Cardiac septum (tissue), 1 donor: ENCODE measurements around the gene UBXN11. TPM values are rescaled to one million over a fixed set of nuclear protein-coding genes. Genes with fewer than 3 reads are reported as not detected.
A peak's percentile ranks its signal among the peaks of the same experiment; 100 is the strongest.
"Not testable (repeated sequence)": the region's sequence is repeated elsewhere in the genome, so short reads cannot be mapped to it uniquely, and the experiment has no call there.

Experiments used
- DNase-seq: peaks from one replicate; pipeline ENCODE4 v3.0.0-alpha.2; 2020; ENCODE audit warnings: low spot score
- intact Hi-C: fragments of 100-400 bp; cut with DNase I; formaldehyde crosslinking; loops from one replicate; pipeline ENCODE4 v1.14.0; 2022
- total RNA-seq: library from RNA; stranded (reverse); fragmentation: NEBNext Ultra II Directional; extraction: Animal tissue kit (Norgen Biotek cat#: 25700); gene quantifications from one replicate; pipeline ENCODE4 v1.2.1, GENCODE V29; 2021
- donor health status: DM: no; HTN: no; CAD: no.

The UBXN11 gene
- total RNA-seq, 1 donor from 2014 or later, result 8.3 TPM

GRCh38 chr1:26315874-26316850, 9.7 kb upstream of the UBXN11 start:
- intact Hi-C loops, result no loop called here
- DNase-seq, result no peak

GRCh38 chr1:26314501-26314900, 8.1 kb upstream of the UBXN11 start:
- DNase-seq, result no peak
- intact Hi-C loops, result no loop called here

GRCh38 chr1:26307966-26308899, 1.8 kb upstream of the UBXN11 start:
- intact Hi-C loops, DNase-seq: not testable (repeated sequence)

GRCh38 chr1:26307363-26307781, 936 bp upstream of the UBXN11 start:
- intact Hi-C loops, result no loop called here
- no peak for DNase-seq

GRCh38 chr1:26305667-26306289, 658 bp downstream of the UBXN11 start:
- DNase-seq, result no peak
- intact Hi-C loops, result no loop called here

- intact Hi-C loops, result no loop called here
- DNase-seq, result no peak
These were observed 3.6 kb downstream of the UBXN11 start for GRCh38 chr1:26302733-26303405.

GRCh38 chr1:26300578-26301275, 5.7 kb downstream of the UBXN11 start:
- DNase-seq, result no peak
- intact Hi-C loops, result no loop called here

GRCh38 chr1:26297791-26298124, 8.7 kb downstream of the UBXN11 start:
- DNase-seq, result no peak
- intact Hi-C loops, result no loop called here

GRCh38 chr1:26297057-26297790, 9.2 kb downstream of the UBXN11 start:
- intact Hi-C loops, result no loop called here
- DNase-seq, result no peak

- intact Hi-C loops, result no loop called here
- DNase-seq, result no peak
These were observed 9.9 kb downstream of the UBXN11 start for GRCh38 chr1:26296340-26297056.

- intact Hi-C loops, result no loop called here
- no peak for DNase-seq
These were observed 11.0 kb downstream of the UBXN11 start for GRCh38 chr1:26295194-26296138.

- DNase-seq, result no peak
- intact Hi-C loops, result no loop called here
These were observed 12.4 kb downstream of the UBXN11 start for GRCh38 chr1:26293911-26294463.

- intact Hi-C loops, DNase-seq: not testable (repeated sequence)
These were observed 13.7 kb downstream of the UBXN11 start for GRCh38 chr1:26292735-26293134.

- no peak for DNase-seq
- intact Hi-C loops, result no loop called here
These were observed 14.5 kb downstream of the UBXN11 start for GRCh38 chr1:26291939-26292338.

GRCh38 chr1:26291433-26291832, 15.0 kb downstream of the UBXN11 start:
- DNase-seq, result peak; percentile 27
- intact Hi-C loops, result no loop called here

GRCh38 chr1:26290882-26291261, 15.6 kb downstream of the UBXN11 start:
- DNase-seq, result no peak
- intact Hi-C loops, result no loop called here
